B cell (primary cell): ENCODE results near the gene MSL3B.

Source experiments
- CTCF ChIP-seq: fragments of 200-600 bp; IDR thresholded peaks from one replicate; pipeline ENCODE4 v1.8.0; 2022; ENCODE audit warnings: antibody characterized with exemption, mild to moderate bottlenecking
- EZH2 ChIP-seq: IDR thresholded peaks from 2 replicates; pipeline ENCODE4 v1.6.1; 2012; ENCODE audit warnings: borderline replicate concordance, low read depth, mild to moderate bottlenecking, moderate library complexity, low read length; ENCODE audit not compliant: insufficient read depth, poor library complexity, severe bottlenecking

GRCh38 chr2:233853353-233853752 is 14.8 kb downstream of the MSL3B start:
- no peak for TF ChIP-seq EZH2
- no peak for TF ChIP-seq CTCF
